ENCODE measurements around the gene DVL3. TPM values are rescaled to one million over a fixed set of nuclear protein-coding genes. Genes with fewer than 3 reads are reported as not detected.

The DVL3 gene
- total and polyA plus RNA-seq, 10 of the 15 experiments (the other 5 are each of a cell fraction or from before 2014, with no cell fraction given), result 2.2 to 39.7 (median 14.5) TPM

DNA sequence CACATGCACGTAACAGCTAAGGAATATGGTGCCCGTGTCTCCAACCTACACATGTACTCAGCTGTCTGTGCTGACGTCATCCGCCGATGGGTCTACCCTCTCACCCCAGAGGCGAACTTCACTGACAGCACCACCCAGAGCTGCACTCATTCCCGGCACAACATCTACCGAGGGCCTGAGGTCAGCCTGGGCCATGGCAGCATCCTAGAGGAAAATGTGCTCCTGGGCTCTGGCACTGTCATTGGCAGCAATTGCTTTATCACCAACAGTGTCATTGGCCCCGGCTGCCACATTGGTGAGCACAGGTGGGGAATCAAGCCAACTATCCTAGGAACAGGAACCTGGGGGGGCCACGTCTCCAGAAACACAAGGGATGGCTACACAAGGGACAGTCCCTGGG, 14.7 kb upstream of the DVL3 start:
- POLR2A ChIA-PET, result no interaction called here
- no peak overlapping the region for H3K27ac ChIP-seq (ENCODE audit: control insufficient read depth, insufficient read depth)
- no peaks in the 10 kb centered on the region for H3K9me3 ChIP-seq (replicated peaks; ENCODE audit: control insufficient read depth, insufficient read depth, low read length)
- H3K4me1 ChIP-seq (ENCODE audit: control insufficient read depth, insufficient read depth, low read length), result peaks cover 4% of the 10 kb centered on the region; the same call in 1 of the 2 replicates
- DNase-seq (ENCODE audit: low read depth, low spot score), result no peak
- intact Hi-C loops (cut with micrococcal nuclease; ENCODE audit: unreplicated experiment), result no loop called here
- RAD21 ChIA-PET (ENCODE audit: unreplicated experiment), result no interaction called here
- TF ChIP-seq TCF7 (IDR thresholded peaks at IDR 0.05; ENCODE audit: borderline replicate concordance) (no peak), STAT3 (IDR thresholded peaks at IDR 0.05; ENCODE audit: low read depth, low read length) (no peak), LARP7 (IDR thresholded peaks at IDR 0.05) (no peak), HCFC1 (IDR thresholded peaks at IDR 0.05; ENCODE audit: low read length) (no peak), SIN3A (IDR thresholded peaks at IDR 0.05; ENCODE audit: low read depth, low read length) (no peak), MXI1 (IDR thresholded peaks at IDR 0.05; ENCODE audit: low read depth, low read length) (no peak), MYC (IDR thresholded peaks at IDR 0.05; ENCODE audit: insufficient read depth, insufficient read length, insufficient replicate concordance, low read length, severe bottlenecking) (no peak), KDM1A (IDR thresholded peaks at IDR 0.05; ENCODE audit: borderline replicate concordance) (no peak), BRCA1 (IDR thresholded peaks at IDR 0.05; ENCODE audit: low read depth, low read length) (no peak), EGR1 (IDR thresholded peaks at IDR 0.05; ENCODE audit: borderline replicate concordance in 1 of 2, low read depth in 2 of 2, low read length in 2 of 2) (no peak), IKZF2 (IDR thresholded peaks at IDR 0.05) (no peak), STAT1 (conservative IDR thresholded peaks at IDR 0.05) (no peak), FOXM1 (IDR thresholded peaks at IDR 0.05; ENCODE audit: low read depth, low read length) (no peak)
- TF ChIP-seq, protein P1, sequence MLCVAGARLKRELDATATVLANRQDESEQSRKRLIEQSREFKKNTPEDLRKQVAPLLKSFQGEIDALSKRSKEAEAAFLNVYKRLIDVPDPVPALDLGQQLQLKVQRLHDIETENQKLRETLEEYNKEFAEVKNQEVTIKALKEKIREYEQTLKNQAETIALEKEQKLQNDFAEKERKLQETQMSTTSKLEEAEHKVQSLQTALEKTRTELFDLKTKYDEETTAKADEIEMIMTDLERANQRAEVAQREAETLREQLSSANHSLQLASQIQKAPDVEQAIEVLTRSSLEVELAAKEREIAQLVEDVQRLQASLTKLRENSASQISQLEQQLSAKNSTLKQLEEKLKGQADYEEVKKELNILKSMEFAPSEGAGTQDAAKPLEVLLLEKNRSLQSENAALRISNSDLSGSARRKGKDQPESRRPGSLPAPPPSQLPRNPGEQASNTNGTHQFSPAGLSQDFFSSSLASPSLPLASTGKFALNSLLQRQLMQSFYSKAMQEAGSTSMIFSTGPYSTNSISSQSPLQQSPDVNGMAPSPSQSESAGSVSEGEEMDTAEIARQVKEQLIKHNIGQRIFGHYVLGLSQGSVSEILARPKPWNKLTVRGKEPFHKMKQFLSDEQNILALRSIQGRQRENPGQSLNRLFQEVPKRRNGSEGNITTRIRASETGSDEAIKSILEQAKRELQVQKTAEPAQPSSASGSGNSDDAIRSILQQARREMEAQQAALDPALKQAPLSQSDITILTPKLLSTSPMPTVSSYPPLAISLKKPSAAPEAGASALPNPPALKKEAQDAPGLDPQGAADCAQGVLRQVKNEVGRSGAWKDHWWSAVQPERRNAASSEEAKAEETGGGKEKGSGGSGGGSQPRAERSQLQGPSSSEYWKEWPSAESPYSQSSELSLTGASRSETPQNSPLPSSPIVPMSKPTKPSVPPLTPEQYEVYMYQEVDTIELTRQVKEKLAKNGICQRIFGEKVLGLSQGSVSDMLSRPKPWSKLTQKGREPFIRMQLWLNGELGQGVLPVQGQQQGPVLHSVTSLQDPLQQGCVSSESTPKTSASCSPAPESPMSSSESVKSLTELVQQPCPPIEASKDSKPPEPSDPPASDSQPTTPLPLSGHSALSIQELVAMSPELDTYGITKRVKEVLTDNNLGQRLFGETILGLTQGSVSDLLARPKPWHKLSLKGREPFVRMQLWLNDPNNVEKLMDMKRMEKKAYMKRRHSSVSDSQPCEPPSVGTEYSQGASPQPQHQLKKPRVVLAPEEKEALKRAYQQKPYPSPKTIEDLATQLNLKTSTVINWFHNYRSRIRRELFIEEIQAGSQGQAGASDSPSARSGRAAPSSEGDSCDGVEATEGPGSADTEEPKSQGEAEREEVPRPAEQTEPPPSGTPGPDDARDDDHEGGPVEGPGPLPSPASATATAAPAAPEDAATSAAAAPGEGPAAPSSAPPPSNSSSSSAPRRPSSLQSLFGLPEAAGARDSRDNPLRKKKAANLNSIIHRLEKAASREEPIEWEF (IDR thresholded peaks at IDR 0.05; ENCODE audit: insufficient replicate concordance, low read depth, low read length), result no peak
- TF ChIP-seq, protein P2, sequence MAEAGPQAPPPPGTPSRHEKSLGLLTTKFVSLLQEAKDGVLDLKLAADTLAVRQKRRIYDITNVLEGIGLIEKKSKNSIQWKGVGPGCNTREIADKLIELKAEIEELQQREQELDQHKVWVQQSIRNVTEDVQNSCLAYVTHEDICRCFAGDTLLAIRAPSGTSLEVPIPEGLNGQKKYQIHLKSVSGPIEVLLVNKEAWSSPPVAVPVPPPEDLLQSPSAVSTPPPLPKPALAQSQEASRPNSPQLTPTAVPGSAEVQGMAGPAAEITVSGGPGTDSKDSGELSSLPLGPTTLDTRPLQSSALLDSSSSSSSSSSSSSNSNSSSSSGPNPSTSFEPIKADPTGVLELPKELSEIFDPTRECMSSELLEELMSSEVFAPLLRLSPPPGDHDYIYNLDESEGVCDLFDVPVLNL (IDR thresholded peaks at IDR 0.05; ENCODE audit: low read depth, low read length), result no peak
- TF ChIP-seq, protein P3, sequence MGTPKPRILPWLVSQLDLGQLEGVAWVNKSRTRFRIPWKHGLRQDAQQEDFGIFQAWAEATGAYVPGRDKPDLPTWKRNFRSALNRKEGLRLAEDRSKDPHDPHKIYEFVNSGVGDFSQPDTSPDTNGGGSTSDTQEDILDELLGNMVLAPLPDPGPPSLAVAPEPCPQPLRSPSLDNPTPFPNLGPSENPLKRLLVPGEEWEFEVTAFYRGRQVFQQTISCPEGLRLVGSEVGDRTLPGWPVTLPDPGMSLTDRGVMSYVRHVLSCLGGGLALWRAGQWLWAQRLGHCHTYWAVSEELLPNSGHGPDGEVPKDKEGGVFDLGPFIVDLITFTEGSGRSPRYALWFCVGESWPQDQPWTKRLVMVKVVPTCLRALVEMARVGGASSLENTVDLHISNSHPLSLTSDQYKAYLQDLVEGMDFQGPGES (IDR thresholded peaks at IDR 0.05), result no peak
- TF ChIP-seq, protein P4, sequence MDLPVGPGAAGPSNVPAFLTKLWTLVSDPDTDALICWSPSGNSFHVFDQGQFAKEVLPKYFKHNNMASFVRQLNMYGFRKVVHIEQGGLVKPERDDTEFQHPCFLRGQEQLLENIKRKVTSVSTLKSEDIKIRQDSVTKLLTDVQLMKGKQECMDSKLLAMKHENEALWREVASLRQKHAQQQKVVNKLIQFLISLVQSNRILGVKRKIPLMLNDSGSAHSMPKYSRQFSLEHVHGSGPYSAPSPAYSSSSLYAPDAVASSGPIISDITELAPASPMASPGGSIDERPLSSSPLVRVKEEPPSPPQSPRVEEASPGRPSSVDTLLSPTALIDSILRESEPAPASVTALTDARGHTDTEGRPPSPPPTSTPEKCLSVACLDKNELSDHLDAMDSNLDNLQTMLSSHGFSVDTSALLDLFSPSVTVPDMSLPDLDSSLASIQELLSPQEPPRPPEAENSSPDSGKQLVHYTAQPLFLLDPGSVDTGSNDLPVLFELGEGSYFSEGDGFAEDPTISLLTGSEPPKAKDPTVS (IDR thresholded peaks at IDR 0.05; ENCODE audit: low read depth, low read length), result no peak
- CTCF ChIA-PET, result no interaction called here
- no peak overlapping the region for H3K9ac ChIP-seq (ENCODE audit: control insufficient read depth, insufficient read depth, low read length)
- BruUV-seq (replicated peaks), result no TSS peak
- ATAC-seq, result no peak
- 95% methylated on average over 8 of the region's 10 CpGs for WGBS (ENCODE audit: insufficient coverage, insufficient replicate concordance, low lambda C conversion rate, missing lambda C conversion rate)
- H3K27me3 ChIP-seq (replicated peaks in 1 of 2; ENCODE audit: control insufficient read depth in 2 of 2, insufficient read depth in 2 of 2, low read length in 1 of 2), result no peaks in the 10 kb centered on the region
- no peak for FAIRE-seq
- H3K79me2 ChIP-seq (ENCODE audit: control insufficient read depth, insufficient read depth, low read length), result peaks cover 27% of the 10 kb centered on the region
- no peak overlapping the region for H3K4me2 ChIP-seq (ENCODE audit: control insufficient read depth, insufficient read depth)
- H2AFZ ChIP-seq (ENCODE audit: control insufficient read depth, low read depth, low read length), result no peak overlapping the region
- H3K36me3 ChIP-seq (ENCODE audit: control insufficient read depth in 2 of 2, insufficient read depth in 2 of 2, low read length in 1 of 2), result peaks cover 24 to 34% of the 10 kb centered on the region in 2 experiments
- H4K20me1 ChIP-seq (ENCODE audit: control insufficient read depth, insufficient read depth), result no peaks in the 10 kb centered on the region
- H3K4me3 ChIP-seq, result no peak overlapping the region
- SMC1A ChIA-PET (ENCODE audit: uncharacterized antibody, unreplicated experiment), result no interaction called here
- in situ Hi-C loops (cut with MboI), result no loop called here
